Activated B cell treated with CpG ODN at 0.5 μM for 24 hours (primary cell): ENCODE measurements around the gene MEIS2. TPM values are rescaled to one million over a fixed set of nuclear protein-coding genes. Genes with fewer than 3 reads are reported as not detected.

ENCODE experiments used
- ATAC-seq: fragments of 200-7000 bp; cut with Tn5 transposase; one replicate; pipeline ENCODE4 v1.10.0; 2021; ENCODE audit warnings: low read depth, mild to moderate bottlenecking, moderate library complexity
- CTCF ChIA-PET: fragments of 350-600 bp; sonication (Branson Sonifier 250); formaldehyde crosslinking; loops from one replicate; lab custom pipeline; 2021; ENCODE audit warnings: antibody characterized with exemption; lab: Charles Lee
- POLR2A ChIA-PET: fragments of 350-600 bp; sonication (Branson Sonifier 250); formaldehyde crosslinking; loops from one replicate; lab custom pipeline; 2021; ENCODE audit warnings: antibody characterized with exemption; lab: Charles Lee
- DNase-seq: peaks from one replicate; pipeline ENCODE4 v3.0.0; 2022
- H3K27ac Mint-ChIP-seq: one replicate; pipeline ENCODE4 v1.8.0; 2020; ENCODE audit warnings: mixed read lengths
- H3K27me3 Mint-ChIP-seq: one replicate; pipeline ENCODE4 v1.8.0; 2021; ENCODE audit warnings: mixed read lengths
- H3K36me3 Mint-ChIP-seq: one replicate; pipeline ENCODE4 v1.8.0; 2021; ENCODE audit warnings: low read depth, mixed read lengths
- H3K4me1 Mint-ChIP-seq: one replicate; pipeline ENCODE4 v1.8.0; 2021; ENCODE audit warnings: mixed read lengths
- H3K4me3 Mint-ChIP-seq: one replicate; pipeline ENCODE4 v1.8.0; 2020; ENCODE audit warnings: mild to moderate bottlenecking, mixed read lengths
- H3K9me3 Mint-ChIP-seq: one replicate; pipeline ENCODE4 v1.8.0; 2020; ENCODE audit warnings: mixed read lengths
- intact Hi-C: fragments of 100-400 bp; cut with micrococcal nuclease; formaldehyde crosslinking; loops from one replicate; pipeline ENCODE4 v1.15.1; 2024
- total RNA-seq: library from RNA; stranded (reverse); gene quantifications from 2 replicates; pipeline ENCODE4 v1.2.3, GENCODE V29; 2022
- TF ChIP-seq, protein P1 (sequence below): fragments of 200-600 bp; IDR thresholded peaks from one replicate; pipeline ENCODE4 v1.8.0; 2022; ENCODE audit warnings: antibody characterized with exemption, mild to moderate bottlenecking

The MEIS2 gene
- total RNA-seq, 1 donor from 2014 or later: 0.24 TPM

DNA sequence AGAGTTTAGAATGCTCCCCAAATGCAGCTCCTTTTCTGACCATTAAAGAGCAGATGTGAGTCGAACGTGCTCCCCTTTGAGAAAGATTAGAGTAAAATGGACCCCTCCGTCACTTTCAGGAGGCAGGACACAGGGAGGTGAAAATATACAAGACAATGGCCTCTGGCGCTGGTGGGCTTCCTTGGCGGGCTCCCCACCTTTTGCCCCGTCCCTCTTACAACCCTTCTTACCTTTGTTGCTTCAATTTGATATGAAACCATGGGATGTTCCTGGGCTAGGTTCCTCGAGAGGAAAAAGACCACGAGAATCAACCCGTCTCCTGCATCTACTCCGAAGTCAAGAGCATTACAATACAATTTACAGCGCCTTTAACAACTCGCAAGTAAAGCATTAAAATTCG, 214.2 kb downstream of the MEIS2 start:
- no peaks in the 10 kb centered on the region for H3K36me3 Mint-ChIP-seq
- ChIA-PET CTCF (no interaction called here), POLR2A (no interaction called here)
- TF ChIP-seq, protein P1, sequence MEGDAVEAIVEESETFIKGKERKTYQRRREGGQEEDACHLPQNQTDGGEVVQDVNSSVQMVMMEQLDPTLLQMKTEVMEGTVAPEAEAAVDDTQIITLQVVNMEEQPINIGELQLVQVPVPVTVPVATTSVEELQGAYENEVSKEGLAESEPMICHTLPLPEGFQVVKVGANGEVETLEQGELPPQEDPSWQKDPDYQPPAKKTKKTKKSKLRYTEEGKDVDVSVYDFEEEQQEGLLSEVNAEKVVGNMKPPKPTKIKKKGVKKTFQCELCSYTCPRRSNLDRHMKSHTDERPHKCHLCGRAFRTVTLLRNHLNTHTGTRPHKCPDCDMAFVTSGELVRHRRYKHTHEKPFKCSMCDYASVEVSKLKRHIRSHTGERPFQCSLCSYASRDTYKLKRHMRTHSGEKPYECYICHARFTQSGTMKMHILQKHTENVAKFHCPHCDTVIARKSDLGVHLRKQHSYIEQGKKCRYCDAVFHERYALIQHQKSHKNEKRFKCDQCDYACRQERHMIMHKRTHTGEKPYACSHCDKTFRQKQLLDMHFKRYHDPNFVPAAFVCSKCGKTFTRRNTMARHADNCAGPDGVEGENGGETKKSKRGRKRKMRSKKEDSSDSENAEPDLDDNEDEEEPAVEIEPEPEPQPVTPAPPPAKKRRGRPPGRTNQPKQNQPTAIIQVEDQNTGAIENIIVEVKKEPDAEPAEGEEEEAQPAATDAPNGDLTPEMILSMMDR: no peak
- peaks cover 79% of the 10 kb centered on the region for H3K27me3 Mint-ChIP-seq
- no peak for ATAC-seq
- no peak for DNase-seq
- no peak overlapping the region for H3K27ac Mint-ChIP-seq
- no peaks in the 10 kb centered on the region for H3K9me3 Mint-ChIP-seq
- no peak overlapping the region for H3K4me3 Mint-ChIP-seq
- H3K4me1 Mint-ChIP-seq: peaks cover 4% of the 10 kb centered on the region
- intact Hi-C loops: loop anchor here (2.0 to 10.0 kb wide), 2 partner anchors 215 to 1371 kb away; partner anchors contain the start of gene MEIS2

DNA sequence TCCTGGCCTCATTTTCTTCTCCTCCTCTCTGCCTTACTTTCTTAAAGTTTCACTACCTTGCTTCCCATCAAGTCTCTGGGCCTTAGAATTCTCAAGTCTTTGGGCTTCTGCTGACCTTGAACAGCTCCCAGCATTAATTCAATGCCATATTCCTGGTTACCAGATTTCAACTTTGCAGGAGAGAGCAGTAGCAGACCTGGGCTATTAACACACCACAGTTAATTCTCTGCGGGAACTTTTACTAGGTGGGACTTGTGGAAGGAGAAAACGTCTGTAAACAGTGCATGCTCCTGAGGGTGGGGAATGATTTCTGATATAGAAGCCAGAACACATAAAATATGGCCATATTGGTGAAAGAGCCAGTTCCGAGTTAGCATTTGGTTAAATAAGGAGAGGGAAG, 214.6 kb downstream of the MEIS2 start:
- Mint-ChIP-seq H3K4me1 (peaks cover 4% of the 10 kb centered on the region), H3K36me3 (no peaks in the 10 kb centered on the region), H3K9me3 (no peaks in the 10 kb centered on the region), H3K4me3 (no peak overlapping the region), H3K27ac (no peak overlapping the region), H3K27me3 (peaks cover 83% of the 10 kb centered on the region)
- intact Hi-C loops: loop anchor here (2.0 to 10.0 kb wide), 2 partner anchors 215 to 1371 kb away; partner anchors contain the start of gene MEIS2
- TF ChIP-seq, protein P1: no peak
- DNase-seq (no peak), ATAC-seq (no peak)
- POLR2A ChIA-PET: no interaction called here
- CTCF ChIA-PET: no interaction called here

GRCh38 chr15:36884936-36885635, 215.3 kb downstream of the MEIS2 start:
- no peak for ATAC-seq
- Mint-ChIP-seq H3K27ac (no peak overlapping the region), H3K27me3 (peaks cover 82% of the 10 kb centered on the region), H3K9me3 (no peaks in the 10 kb centered on the region), H3K36me3 (no peaks in the 10 kb centered on the region), H3K4me1 (peaks cover 4% of the 10 kb centered on the region), H3K4me3 (no peak overlapping the region)
- intact Hi-C loops: loop anchor here (5.0 to 10.0 kb wide), 3 partner anchors 997 to 1467 kb away; no protein-coding TSS in a partner anchor
- ChIA-PET POLR2A (no interaction called here), CTCF (no interaction called here)
- DNase-seq: no peak
- TF ChIP-seq, protein P1: no peak

- Mint-ChIP-seq H3K36me3 (no peaks in the 10 kb centered on the region), H3K27ac (no peak overlapping the region), H3K27me3 (peaks cover 84% of the 10 kb centered on the region), H3K9me3 (no peaks in the 10 kb centered on the region), H3K4me3 (no peak overlapping the region), H3K4me1 (peaks cover 4% of the 10 kb centered on the region)
- no peak for ATAC-seq
- POLR2A ChIA-PET: no interaction called here
- CTCF ChIA-PET: no interaction called here
- TF ChIP-seq, protein P1: no peak
- intact Hi-C loops: loop anchor here (5.0 to 10.0 kb wide), 3 partner anchors 998 to 1468 kb away; no protein-coding TSS in a partner anchor
- no peak for DNase-seq
Observed at GRCh38 chr15:36884518-36884875, 215.9 kb downstream of the MEIS2 start.

DNA sequence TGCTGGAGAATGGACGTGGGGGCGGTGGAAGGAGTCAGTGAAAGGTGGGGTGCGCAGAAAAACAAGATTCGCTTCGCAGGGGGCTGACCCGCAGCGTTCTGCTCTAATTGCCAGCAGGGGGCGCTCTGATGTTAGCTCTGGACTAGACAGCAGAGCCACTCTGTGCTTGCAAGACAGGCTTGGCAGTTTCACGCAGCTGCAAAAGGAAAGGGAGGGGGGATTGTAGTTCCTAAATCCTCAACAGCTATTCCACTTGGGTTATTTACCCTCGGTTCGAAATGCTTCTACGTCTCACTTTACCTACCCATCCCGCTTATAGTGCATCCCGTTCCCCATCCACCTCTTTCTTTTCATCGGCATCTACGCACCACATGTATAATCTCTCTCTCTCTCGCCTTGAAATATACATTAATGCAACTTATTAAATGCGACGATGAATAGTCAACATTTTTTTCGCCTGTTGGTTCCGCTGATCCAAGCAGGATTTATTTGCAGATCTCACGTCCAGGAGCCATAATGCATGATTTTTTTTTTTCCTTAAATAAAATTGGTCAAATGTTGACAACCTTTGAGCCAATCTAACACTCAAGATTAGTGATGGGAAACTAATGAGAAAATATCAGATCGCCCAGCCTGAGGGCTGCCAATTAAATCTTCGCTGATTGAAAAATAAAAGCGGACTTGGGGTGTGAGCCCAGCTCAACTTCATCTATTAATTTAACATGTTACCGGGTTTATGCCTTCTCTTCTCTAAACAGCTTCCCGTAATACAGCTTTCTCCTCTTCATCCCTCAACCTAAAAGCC, 216.4 kb downstream of the MEIS2 start:
- DNase-seq (peak; percentile 23), ATAC-seq (no peak)
- H3K9me3 Mint-ChIP-seq: no peaks in the 10 kb centered on the region
- no peak overlapping the region for H3K4me3 Mint-ChIP-seq
- no peaks in the 10 kb centered on the region for H3K36me3 Mint-ChIP-seq
- ChIA-PET POLR2A (no interaction called here), CTCF (interaction anchor here (0.5 to 0.8 kb wide), 4 partner anchors 11 to 1507 kb away, joined by 3 to 5 read pairs (median 3); no protein-coding TSS in a partner anchor)
- TF ChIP-seq, protein P1: no peak
- no peak overlapping the region for H3K27ac Mint-ChIP-seq
- peaks cover 4% of the 10 kb centered on the region for H3K4me1 Mint-ChIP-seq
- intact Hi-C loops: loop anchor here (1.0 to 10.0 kb wide), 4 partner anchors 222 to 1468 kb away; no protein-coding TSS in a partner anchor
- peaks cover 85% of the 10 kb centered on the region for H3K27me3 Mint-ChIP-seq
